ENCODE measurements around the gene SPAG16.

- TF ChIP-seq SUZ12 (IDR thresholded peaks at IDR 0.05; ENCODE audit: extremely low read depth, insufficient read depth, insufficient read length) (no peak), ZNF274 (IDR thresholded peaks at IDR 0.05; ENCODE audit: low read depth, low read length) (no peak)
Measured at GRCh38 chr2:214311031-214311533, 1026.8 kb downstream of the SPAG16 start.

All from NT2/D1 (cell line).